PC-3 (cell line): Measurements from ENCODE around the gene VPS37D. TPM values are rescaled to one million over a fixed set of nuclear protein-coding genes. Genes with fewer than 3 reads are reported as not detected.

Source experiments
- ATAC-seq: fragments of 200-7000 bp; cut with Tn5 transposase; 2 replicates; pipeline ENCODE4 v1.9.1; 2020; ENCODE audit warnings: mild to moderate bottlenecking, moderate library complexity
- BruUV-seq: library from RNA; stranded (reverse); fragments of 400-500 nt; replicated peaks from 2 replicates; lab custom pipeline; 2021; lab: Mats Ljungman, UMichigan
- CTCF ChIA-PET: fragments of 300-600 bp; sonication (Branson Sonifier 250); formaldehyde crosslinking; loops from one replicate; lab custom pipeline; 2022; ENCODE audit warnings: antibody characterized with exemption; lab: Charles Lee
- POLR2A ChIA-PET: fragments of 300-600 bp; sonication (Branson Sonifier 250); formaldehyde crosslinking; loops from one replicate; lab custom pipeline; 2022; ENCODE audit warnings: antibody characterized with exemption; ENCODE audit not compliant: unreplicated experiment; lab: Charles Lee
- DNase-seq: peaks from one replicate; pipeline ENCODE4 v3.0.0-alpha.2; 2015
- H2AFZ ChIP-seq: fragments of 300-600 bp; sonication (generic); 2 replicates; pipeline ENCODE4 v1.6.0; 2016; ENCODE audit warnings: antibody characterized with exemption, low read length
- H3F3A ChIP-seq: fragments of 300-600 bp; sonication (generic); one replicate; pipeline ENCODE4 v1.6.0; 2017; ENCODE audit warnings: antibody characterized with exemption, low read length, control low read depth, mild to moderate bottlenecking; ENCODE audit not compliant: unreplicated experiment
- H3K27ac ChIP-seq: fragments of 300-600 bp; sonication (generic); 2 replicates; pipeline ENCODE4 v1.5.1; 2016; ENCODE audit warnings: mild to moderate bottlenecking, low read length
- H3K27me3 ChIP-seq: fragments of 300-600 bp; sonication (generic); 2 replicates; pipeline ENCODE4 v1.6.1; 2016; ENCODE audit warnings: low read length, mixed read lengths
- H3K36me3 ChIP-seq: fragments of 300-600 bp; sonication (generic); 2 replicates; pipeline ENCODE4 v1.6.1; 2016; ENCODE audit warnings: low read depth, mixed run types, low read length, mixed read lengths
- H3K4me1 ChIP-seq: fragments of 300-600 bp; sonication (generic); 2 replicates; pipeline ENCODE4 v1.5.1; 2016; ENCODE audit warnings: low read length; ENCODE audit not compliant: insufficient read depth
- H3K4me2 ChIP-seq: fragments of 300-600 bp; sonication (generic); 2 replicates; pipeline ENCODE4 v1.6.0; 2016; ENCODE audit warnings: low read length
- H3K4me3 ChIP-seq: fragments of 300-600 bp; sonication (generic); 2 replicates; pipeline ENCODE4 v1.5.1; 2016; ENCODE audit warnings: mild to moderate bottlenecking, low read length, mixed read lengths
- H3K79me2 ChIP-seq: fragments of 300-600 bp; sonication (generic); 2 replicates; pipeline ENCODE4 v1.6.1; 2017; ENCODE audit warnings: low read length, mixed read lengths
- H3K9ac ChIP-seq: fragments of 300-600 bp; sonication (generic); 2 replicates; pipeline ENCODE4 v1.6.0; 2016; ENCODE audit warnings: mild to moderate bottlenecking, low read length
- H3K9me2 ChIP-seq: fragments of 300-600 bp; sonication (generic); replicated peaks from 2 replicates; pipeline ENCODE4 v1.6.1; 2016; ENCODE audit warnings: mixed run types, low read length, mixed read lengths
- H3K9me3 ChIP-seq: fragments of 300-600 bp; sonication (generic); 2 replicates; pipeline ENCODE4 v1.6.1; 2016; ENCODE audit warnings: low read length, mixed read lengths
- H4K20me1 ChIP-seq: fragments of 300-600 bp; sonication (generic); 2 replicates; pipeline ENCODE4 v1.6.1; 2016; ENCODE audit warnings: low read length, mixed read lengths
- CTCF ChIP-seq: fragments of 300-600 bp; sonication (generic); conservative IDR thresholded peaks from 2 replicates; pipeline ENCODE4 v1.5.1; 2017; ENCODE audit warnings: antibody characterized with exemption, low read depth, mild to moderate bottlenecking, low read length
- EZH2 ChIP-seq: fragments of 300-600 bp; sonication (generic); IDR thresholded peaks from one replicate; pipeline ENCODE4 v1.6.1; 2017; ENCODE audit warnings: antibody characterized with exemption, mild to moderate bottlenecking, low read length; ENCODE audit not compliant: unreplicated experiment
- EZH2phosphoT487 ChIP-seq: fragments of 300-600 bp; sonication (generic); IDR thresholded peaks from 2 replicates; pipeline ENCODE4 v1.6.1; 2018; ENCODE audit warnings: mild to moderate bottlenecking, antibody characterized with exemption, low read length, borderline replicate concordance
- intact Hi-C: fragments of 100-400 bp; cut with micrococcal nuclease; formaldehyde crosslinking; loops from 2 replicates; pipeline ENCODE4 v1.9.0; 2023
- total RNA-seq: library from RNA; depleted of rRNA; stranded (reverse); fragments of >200 nt; gene quantifications from 2 replicates; pipeline ENCODE4 v1.2.3, GENCODE V29; 2014

Gene VPS37D
- total RNA-seq, 1 experiment from 2014 or later = 6.3 TPM

GRCh38 chr7:73622909-73623797, 44.5 kb upstream of the VPS37D start:
- no peak for TF ChIP-seq CTCF
- no peak for TF ChIP-seq EZH2phosphoT487
- TF ChIP-seq EZH2 = no peak
- H3K9me3 ChIP-seq = no peaks in the 10 kb centered on the region
- H3K4me3 ChIP-seq = peak overlapping the region; percentile 74
- intact Hi-C loops = loop anchor here (10.0 kb wide), 1 partner anchor 232 kb away; no protein-coding TSS in a partner anchor
- ATAC-seq (no peak), DNase-seq (no peak)
- peak overlapping the region; percentile 97 for H3K4me2 ChIP-seq
- H3K9ac ChIP-seq = no peak overlapping the region
- H3K36me3 ChIP-seq = no peaks in the 10 kb centered on the region
- no peak overlapping the region for H3K27ac ChIP-seq
- H3K9me2 ChIP-seq = no peaks in the 10 kb centered on the region
- H3K79me2 ChIP-seq = no peaks in the 10 kb centered on the region
- ChIA-PET CTCF (no interaction called here), POLR2A (no interaction called here)
- peaks cover 5% of the 10 kb centered on the region; the same call in 1 of the 2 replicates for H3K4me1 ChIP-seq
- no TSS peak for BruUV-seq
- H3K27me3 ChIP-seq = peaks cover 13% of the 10 kb centered on the region
- no peaks in the 10 kb centered on the region for H4K20me1 ChIP-seq
- no peak overlapping the region for H2AFZ ChIP-seq
- H3F3A ChIP-seq = no peaks in the 10 kb centered on the region

GRCh38 chr7:73623798-73624668, 43.6 kb upstream of the VPS37D start, which contains the start of gene MLXIPL:
Gene MLXIPL (minus strand): TSS chr7:73624522. CDS start chr7:73624492, 30 bp downstream.
- ChIA-PET POLR2A (interaction anchor here (0.5 kb wide), 1 partner anchor 114 kb away, joined by 3 read pairs; no protein-coding TSS in a partner anchor), CTCF (interaction anchor here (0.6 kb wide), 2 partner anchors 101 to 1911 kb away, joined by 3 read pairs; no protein-coding TSS in a partner anchor)
- H3K9me3 ChIP-seq = no peaks in the 10 kb centered on the region
- no peaks in the 10 kb centered on the region for H4K20me1 ChIP-seq
- peaks cover 13% of the 10 kb centered on the region for H3K27me3 ChIP-seq
- BruUV-seq = no TSS peak
- intact Hi-C loops = loop anchor here (10.0 kb wide), 1 partner anchor 231 kb away; no protein-coding TSS in a partner anchor
- H3F3A ChIP-seq = no peaks in the 10 kb centered on the region
- no peaks in the 10 kb centered on the region for H3K9me2 ChIP-seq
- TF ChIP-seq EZH2phosphoT487 (no peak), CTCF (no peak)
- no peak within 1 kb of the TSS for H3K27ac ChIP-seq
- H3K4me1 ChIP-seq = peaks cover 5% of the 10 kb centered on the region; the same call in 1 of the 2 replicates
- H3K4me2 ChIP-seq = peak within 1 kb of the TSS; percentile 97
- no peaks in the 10 kb centered on the region for H3K79me2 ChIP-seq
- H2AFZ ChIP-seq = peak within 1 kb of the TSS; percentile 85
- ATAC-seq = peak; percentile 93
- H3K9ac ChIP-seq = peak within 1 kb of the TSS; percentile 43; the same call in 1 of the 2 replicates
- peak; percentile 86 for DNase-seq
- peak within 1 kb of the TSS; percentile 74 for H3K4me3 ChIP-seq
- H3K36me3 ChIP-seq = no peaks in the 10 kb centered on the region
